SK-N-MC (cell line): Measurements from ENCODE around the gene ADISSP.

Source experiments
- DNase-seq: peaks from one replicate; pipeline ENCODE4 v3.0.0-alpha.2; 2011; ENCODE audit warnings: low read depth, low spot score
- H3K27ac ChIP-seq: fragments of 200-600 bp; sonication (generic); 2 replicates; pipeline ENCODE4 v1.5.1; 2016; ENCODE audit warnings: mixed run types
- H3K36me3 ChIP-seq: fragments of 200-600 bp; sonication (generic); 2 replicates; pipeline ENCODE4 v1.6.1; 2017; ENCODE audit warnings: antibody characterized with exemption, low read length, mixed read lengths; ENCODE audit not compliant: insufficient read depth
- H3K4me3 ChIP-seq: fragments of 200-600 bp; sonication (generic); 2 replicates; pipeline ENCODE4 v1.5.1; 2016
- H3K9ac ChIP-seq: fragments of 200-600 bp; sonication (generic); 2 replicates; pipeline ENCODE4 v1.8.0; 2017; ENCODE audit warnings: mixed run types, mixed read lengths; ENCODE audit not compliant: insufficient read length
- H3K9me3 ChIP-seq: fragments of 200-600 bp; sonication (generic); 2 replicates; pipeline ENCODE4 v1.6.1; 2017; ENCODE audit warnings: low read depth, mild to moderate bottlenecking, antibody characterized with exemption, low read length, moderate library complexity, mixed read lengths
- EZH2 ChIP-seq: fragments of 200-600 bp; sonication (generic); IDR thresholded peaks from one replicate; pipeline ENCODE4 v1.6.1; 2017; ENCODE audit warnings: antibody characterized with exemption
- FOXP2 ChIP-seq: optimal IDR thresholded peaks from 2 replicates; pipeline ENCODE3; 2011; ENCODE audit warnings: mild to moderate bottlenecking, moderate library complexity; ENCODE audit not compliant: insufficient read depth; ENCODE audit errors: extremely low read length, control extremely low read depth
- POLR2AphosphoS5 ChIP-seq: IDR thresholded peaks from 2 replicates; pipeline ENCODE4 v1.6.1; 2012; ENCODE audit warnings: mild to moderate bottlenecking, low read depth, low read length, borderline replicate concordance

Gene ADISSP

DNA sequence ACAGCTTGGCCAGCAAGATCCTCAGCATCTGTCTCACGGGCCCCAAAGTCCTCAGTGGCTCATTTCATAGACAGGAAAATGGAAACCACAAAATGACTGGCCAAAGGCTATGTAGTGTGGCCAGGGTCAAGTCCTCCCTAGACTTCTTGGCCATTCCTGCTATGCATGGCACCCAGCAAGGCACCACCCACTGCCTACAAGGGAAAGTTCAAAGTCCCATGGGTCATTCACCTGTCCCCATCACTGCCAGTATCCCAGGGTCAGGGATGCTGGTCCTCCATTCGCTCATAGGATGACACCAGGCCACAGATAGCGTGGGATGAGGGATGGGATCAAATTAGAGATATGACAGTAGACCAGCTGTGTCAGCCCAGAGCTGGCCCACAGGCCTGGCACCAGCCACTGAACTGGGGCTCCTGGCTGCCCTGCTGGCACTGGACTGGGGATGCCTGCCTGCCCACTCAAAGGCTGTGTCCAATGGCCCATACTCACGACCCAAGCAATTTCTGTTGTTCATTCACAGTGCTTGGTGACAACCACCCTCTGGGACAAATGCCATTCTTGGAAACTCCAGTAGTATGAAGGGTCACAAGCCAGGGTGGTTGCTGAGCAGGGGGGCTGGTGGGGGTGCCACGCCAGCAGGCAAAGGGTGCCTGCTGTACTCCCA is 11.6 kb downstream of the ADISSP start:
- Histone ChIP-seq H3K9me3 (no peaks in the 10 kb centered on the region), H3K9ac (no peak overlapping the region), H3K36me3 (peaks cover 41% of the 10 kb centered on the region), H3K27ac (no peak overlapping the region), H3K4me3 (no peak overlapping the region)
- DNase-seq = no peak
- TF ChIP-seq POLR2AphosphoS5 (no peak), EZH2 (no peak), FOXP2 (no peak)

DNA sequence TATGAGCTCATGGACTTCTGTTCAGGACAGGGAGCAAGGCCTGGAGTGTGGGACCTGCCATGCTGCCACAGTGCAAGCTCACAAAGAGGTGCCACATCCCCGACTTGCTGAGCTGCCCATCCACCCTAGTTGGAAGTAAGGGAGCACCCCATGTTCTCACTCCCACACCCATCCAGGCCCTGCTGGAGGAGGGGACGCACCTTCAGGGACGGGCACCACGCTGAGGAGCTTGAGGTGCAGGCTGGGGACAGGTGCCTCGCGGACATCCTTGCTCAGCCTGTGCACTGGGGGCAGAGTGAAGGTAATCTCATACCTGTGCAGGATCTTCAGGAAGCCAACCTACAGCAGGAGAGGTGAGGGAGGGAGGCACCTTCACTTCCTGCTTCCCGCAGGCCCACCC is 12.3 kb downstream of the ADISSP start:
- no peak for DNase-seq
- Histone ChIP-seq H3K4me3 (no peak overlapping the region), H3K27ac (no peak overlapping the region), H3K9me3 (no peaks in the 10 kb centered on the region), H3K9ac (no peak overlapping the region), H3K36me3 (peaks cover 41% of the 10 kb centered on the region)
- TF ChIP-seq FOXP2 = no peak
- TF ChIP-seq POLR2AphosphoS5 = no peak
- no peak for TF ChIP-seq EZH2

DNA sequence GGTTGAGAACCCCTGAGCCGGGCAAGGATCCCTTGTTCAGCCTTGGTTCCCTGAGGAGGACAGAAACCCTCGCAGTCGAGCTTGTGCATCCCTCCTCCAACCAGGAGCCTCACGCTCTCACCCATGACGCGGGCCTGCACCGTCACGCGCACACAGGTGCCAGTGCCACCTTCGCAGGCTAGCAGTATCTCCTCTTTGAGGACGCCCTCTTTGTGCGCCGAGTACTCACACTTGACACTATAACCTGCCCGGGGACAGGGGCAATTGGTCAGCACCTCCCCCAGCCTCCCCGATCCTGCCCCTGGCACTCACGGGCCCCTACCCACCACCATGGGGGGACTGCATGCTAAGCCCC is 13.3 kb downstream of the ADISSP start:
- H3K9me3 ChIP-seq = no peaks in the 10 kb centered on the region
- no peak overlapping the region for H3K9ac ChIP-seq
- no peak for TF ChIP-seq POLR2AphosphoS5
- TF ChIP-seq FOXP2 = no peak
- TF ChIP-seq EZH2 = no peak
- no peak for DNase-seq
- H3K36me3 ChIP-seq = peaks cover 41% of the 10 kb centered on the region
- no peak overlapping the region for H3K4me3 ChIP-seq
- H3K27ac ChIP-seq = no peak overlapping the region

DNA sequence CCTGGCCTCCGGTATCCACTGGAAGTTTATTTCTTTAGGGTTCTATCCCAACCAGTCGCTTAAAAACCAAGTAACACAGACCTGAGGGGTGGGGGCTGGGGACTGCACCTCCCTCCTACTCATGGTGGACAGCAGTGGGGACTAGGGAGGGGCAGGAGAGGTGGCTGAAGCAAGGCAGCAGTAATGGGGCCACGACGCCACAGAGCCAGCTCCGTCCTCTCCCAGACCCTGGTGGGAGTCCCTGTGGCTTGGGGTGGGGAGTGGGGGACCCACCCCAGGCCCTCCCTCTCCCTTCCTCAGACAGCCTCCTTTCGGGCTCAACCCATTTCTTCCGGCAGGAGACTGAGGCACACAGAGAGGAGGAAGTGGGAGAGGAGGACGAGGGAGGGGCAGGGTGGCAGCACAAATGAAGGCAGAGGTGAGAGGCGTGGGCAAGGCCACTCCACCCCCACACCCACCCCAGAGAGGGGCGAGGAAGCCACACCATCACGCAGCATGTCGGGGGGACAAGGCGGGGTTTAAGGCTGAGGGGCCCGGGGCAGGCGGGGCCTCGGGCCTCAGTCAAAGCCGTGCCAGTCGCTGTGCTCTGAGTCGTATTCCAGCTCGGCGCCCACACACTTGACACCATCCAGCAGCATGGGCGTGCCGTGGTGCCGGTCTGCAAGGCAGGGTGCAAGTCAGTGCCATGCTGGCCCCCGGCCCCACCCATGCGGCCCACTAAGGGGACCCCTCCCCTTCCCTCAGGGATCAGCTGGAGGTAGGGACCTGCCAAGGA is 13.9 kb downstream of the ADISSP start:
- no peak overlapping the region for H3K4me3 ChIP-seq
- no peak overlapping the region for H3K9ac ChIP-seq
- TF ChIP-seq EZH2 (no peak), POLR2AphosphoS5 (no peak), FOXP2 (no peak)
- no peak for DNase-seq
- no peak overlapping the region for H3K27ac ChIP-seq
- peaks cover 37% of the 10 kb centered on the region for H3K36me3 ChIP-seq
- no peaks in the 10 kb centered on the region for H3K9me3 ChIP-seq

DNA sequence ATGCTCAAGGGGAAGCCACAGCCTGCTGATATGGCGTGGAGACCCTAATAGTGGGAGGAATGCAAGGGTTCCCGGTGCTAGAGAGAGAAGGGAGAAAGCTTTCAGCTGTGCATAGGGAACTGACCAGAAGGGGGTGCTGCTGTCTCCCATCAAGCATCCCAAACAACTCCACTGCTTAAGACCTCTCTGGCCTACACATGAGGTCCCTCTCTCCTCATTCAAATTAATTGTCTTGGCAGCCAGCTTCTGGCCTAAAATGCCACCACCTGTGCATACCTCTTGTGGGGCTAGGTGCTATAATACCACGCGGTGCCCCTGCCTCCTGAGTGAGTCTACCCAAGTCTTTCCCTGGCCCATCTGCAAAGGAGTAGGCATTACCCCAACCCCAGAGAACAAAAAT is 14.5 kb downstream of the ADISSP start:
- Histone ChIP-seq H3K36me3 (peaks cover 32% of the 10 kb centered on the region), H3K9me3 (no peaks in the 10 kb centered on the region), H3K4me3 (no peak overlapping the region), H3K27ac (no peak overlapping the region), H3K9ac (no peak overlapping the region)
- no peak for TF ChIP-seq EZH2
- TF ChIP-seq FOXP2 = no peak
- no peak for TF ChIP-seq POLR2AphosphoS5
- DNase-seq = peak; percentile 45

DNA sequence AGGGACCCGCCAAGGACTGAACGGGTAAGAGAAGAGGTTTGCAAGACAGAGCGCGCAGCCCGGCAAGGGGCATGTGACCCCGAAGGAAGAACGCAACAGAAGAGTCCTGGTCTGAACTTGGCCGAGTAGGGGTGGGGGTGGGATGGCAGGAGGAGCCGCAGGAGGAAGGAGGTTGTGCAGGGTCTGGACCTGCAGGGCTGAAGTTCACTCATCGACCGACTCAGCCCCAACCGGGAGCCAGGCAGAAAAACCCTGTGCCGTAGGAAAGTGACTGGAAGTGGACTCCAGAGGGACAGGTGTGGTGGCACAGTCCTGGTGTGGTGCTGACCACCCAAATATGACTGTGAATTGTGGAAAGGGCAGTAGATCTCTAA is 15.2 kb downstream of the ADISSP start:
- Histone ChIP-seq H3K27ac (no peak overlapping the region), H3K9me3 (no peaks in the 10 kb centered on the region), H3K9ac (no peak overlapping the region), H3K36me3 (peaks cover 25% of the 10 kb centered on the region; the same call in 1 of the 2 replicates), H3K4me3 (no peak overlapping the region)
- TF ChIP-seq EZH2 (no peak), POLR2AphosphoS5 (no peak), FOXP2 (no peak)
- no peak for DNase-seq

DNA sequence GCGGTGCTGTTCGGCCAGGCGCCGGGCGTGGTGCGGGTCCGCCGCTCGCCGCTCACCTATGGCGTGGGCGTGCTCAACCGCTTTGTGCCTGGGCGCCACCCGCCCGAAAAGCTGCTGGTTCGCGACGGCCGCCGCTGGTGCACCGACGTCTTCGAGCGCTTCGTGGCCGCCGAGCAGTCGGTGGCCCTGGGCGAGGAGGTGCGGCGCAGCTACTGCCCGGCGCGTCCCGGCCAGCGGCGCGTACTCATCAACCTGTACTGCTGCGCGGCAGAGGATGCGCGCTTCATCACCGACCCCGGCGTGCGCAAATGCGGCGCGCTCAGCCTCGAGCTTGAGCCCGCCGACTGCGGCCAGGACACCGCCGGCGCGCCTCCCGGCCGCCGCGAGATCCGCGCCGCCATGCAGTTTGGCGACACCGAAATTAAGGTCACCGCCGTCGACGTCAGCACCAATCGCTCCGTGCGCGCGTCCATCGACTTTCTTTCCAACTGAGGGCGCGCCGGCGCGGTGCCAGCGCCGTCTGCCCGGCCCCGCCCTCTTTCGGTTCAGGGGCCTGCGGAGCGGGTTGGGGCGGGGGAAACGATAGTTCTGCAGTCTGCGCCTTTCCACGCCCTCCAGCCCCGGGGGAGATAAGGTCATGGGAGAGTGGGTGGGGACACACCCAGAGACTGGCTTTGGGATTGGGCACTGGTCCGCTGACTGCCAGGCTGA is 15.7 kb downstream of the ADISSP start:
- H3K9ac ChIP-seq = no peak overlapping the region
- peaks cover 22% of the 10 kb centered on the region; the same call in 1 of the 2 replicates for H3K36me3 ChIP-seq
- H3K9me3 ChIP-seq = no peaks in the 10 kb centered on the region
- TF ChIP-seq FOXP2 = no peak
- no peak for TF ChIP-seq POLR2AphosphoS5
- H3K4me3 ChIP-seq = no peak overlapping the region
- no peak overlapping the region for H3K27ac ChIP-seq
- no peak for DNase-seq

DNA sequence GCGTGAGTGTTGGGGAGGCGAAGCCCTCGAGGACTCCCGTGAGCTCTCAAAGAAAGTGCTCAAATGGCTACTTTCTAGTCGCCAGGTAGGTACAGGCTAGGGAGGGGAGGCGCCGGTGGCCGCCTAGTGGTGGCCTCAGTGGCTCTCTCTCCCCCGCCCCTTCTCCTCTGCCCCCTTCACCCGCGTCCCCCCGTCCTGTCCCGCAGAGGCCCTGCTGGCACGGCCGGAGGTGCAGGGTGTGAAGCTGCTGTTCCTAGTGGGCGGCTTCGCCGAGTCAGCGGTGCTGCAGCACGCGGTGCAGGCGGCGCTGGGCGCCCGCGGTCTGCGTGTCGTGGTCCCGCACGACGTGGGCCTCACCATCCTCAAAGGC is 16.3 kb downstream of the ADISSP start:
- TF ChIP-seq POLR2AphosphoS5 (no peak), EZH2 (no peak), FOXP2 (no peak)
- Histone ChIP-seq H3K4me3 (no peak overlapping the region), H3K9ac (no peak overlapping the region), H3K36me3 (peaks cover 18% of the 10 kb centered on the region; the same call in 1 of the 2 replicates), H3K9me3 (no peaks in the 10 kb centered on the region), H3K27ac (no peak overlapping the region)
- DNase-seq = no peak
